ENCODE results near the gene NELL1.
"Not testable (repeated sequence)": the region's sequence is repeated elsewhere in the genome, so short reads cannot be mapped to it uniquely, and the experiment has no call there.

NELL1 gene

DNA sequence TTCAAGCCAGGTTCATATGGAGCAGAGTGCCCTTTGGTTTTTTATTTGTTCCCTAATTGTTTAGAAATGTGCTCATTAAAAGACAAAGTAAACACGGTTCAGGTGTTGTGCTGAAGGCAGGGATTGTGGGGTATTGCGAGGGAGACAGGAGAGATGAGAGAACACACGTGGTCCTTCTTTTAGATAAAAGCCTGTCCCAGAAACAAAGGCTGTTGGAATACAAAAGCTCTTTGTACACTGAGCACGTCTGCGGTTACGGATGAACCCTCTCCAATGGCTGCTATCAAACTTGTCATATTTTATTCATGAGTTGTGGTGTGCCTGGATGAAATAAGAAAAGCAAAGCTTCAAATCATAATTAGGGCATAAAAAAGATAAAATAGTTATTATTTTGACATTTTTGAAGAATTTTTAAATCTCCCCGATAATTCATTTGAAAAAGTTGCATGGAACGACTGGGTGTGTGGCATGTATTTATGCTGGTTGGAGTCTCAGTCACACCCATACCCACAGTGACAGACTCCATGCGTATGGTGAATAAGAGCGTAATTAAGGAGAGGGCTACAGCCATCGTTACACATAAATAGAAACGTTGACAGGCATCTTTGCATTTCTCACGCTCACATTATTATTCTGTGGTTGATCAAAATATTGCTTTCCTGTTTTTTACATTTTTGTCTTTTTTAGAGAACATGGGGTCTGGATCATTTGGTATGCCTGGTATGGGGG lies 92.9 kb downstream of the NELL1 start:
- DNase-seq (ENCODE audit: insufficient read length, low spot score) (no peak), FAIRE-seq (no peak)

DNA sequence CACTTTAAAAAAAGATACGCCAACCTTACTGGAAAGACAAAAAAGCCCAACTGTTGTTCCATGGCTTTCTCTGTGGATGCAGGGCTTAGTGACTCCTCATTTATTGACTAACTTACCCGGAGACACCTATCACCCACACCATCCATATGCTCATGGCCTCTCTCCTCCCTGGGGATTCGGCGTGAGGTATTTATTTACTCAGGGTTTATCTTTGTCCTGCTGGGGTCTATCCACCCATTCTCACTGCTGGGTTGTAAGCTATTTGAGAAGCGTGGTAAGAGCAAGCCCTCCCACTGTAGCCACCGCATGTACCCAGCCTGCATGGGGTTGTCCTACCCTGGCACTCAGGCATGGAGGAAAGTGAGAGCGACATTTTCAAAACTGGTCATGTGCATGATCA lies 93.6 kb downstream of the NELL1 start:
- FAIRE-seq (no peak), DNase-seq (ENCODE audit: insufficient read length, low spot score) (no peak)

DNA sequence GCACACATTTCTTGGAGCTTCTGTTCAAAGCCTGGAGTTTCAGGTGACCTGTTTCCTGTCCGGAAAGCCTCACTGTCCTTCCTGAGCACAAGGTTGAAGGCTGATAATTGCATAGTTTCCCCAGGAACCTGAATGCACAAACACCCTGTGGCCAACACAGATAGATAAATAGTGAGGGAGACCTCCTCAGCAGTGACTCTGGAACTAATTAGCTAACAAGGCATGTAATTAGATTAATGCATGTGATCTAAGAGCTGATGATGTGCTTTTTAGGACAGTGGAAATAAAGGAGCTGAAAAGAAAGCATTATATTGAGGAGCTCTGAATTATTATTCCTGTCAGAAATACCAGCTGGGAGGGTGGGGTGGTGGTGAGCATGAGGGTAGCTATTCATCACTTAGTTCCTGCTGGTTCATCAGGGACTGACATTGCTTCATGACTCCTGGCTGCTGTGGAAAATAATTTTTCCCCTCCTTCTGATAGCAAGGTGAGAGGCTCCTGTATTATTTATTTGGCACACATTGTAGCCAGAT lies 101.1 kb downstream of the NELL1 start:
- DNase-seq (ENCODE audit: insufficient read length, low spot score) (no peak), FAIRE-seq (no peak)

DNA sequence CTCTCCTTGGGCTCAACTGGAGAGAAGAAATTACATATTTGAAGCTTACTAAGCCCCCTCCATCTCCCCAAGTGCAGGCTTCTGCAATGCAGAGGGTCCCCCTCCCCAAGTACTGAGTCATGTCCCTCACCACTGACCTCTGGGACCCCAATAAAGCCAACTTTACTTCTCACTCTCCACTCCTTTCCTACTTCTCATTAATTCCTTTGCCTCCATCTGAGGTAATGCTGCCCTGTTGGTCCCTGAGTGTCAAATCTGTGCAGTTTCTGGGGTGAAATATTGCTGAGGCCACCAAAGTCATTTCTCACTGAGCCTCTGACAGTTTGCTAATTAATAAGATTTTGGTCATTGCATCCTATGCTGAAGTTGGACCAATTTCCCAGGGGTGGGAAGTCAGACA lies 101.6 kb downstream of the NELL1 start:
- no peak for DNase-seq (ENCODE audit: insufficient read length, low spot score)
- no peak for FAIRE-seq

DNA sequence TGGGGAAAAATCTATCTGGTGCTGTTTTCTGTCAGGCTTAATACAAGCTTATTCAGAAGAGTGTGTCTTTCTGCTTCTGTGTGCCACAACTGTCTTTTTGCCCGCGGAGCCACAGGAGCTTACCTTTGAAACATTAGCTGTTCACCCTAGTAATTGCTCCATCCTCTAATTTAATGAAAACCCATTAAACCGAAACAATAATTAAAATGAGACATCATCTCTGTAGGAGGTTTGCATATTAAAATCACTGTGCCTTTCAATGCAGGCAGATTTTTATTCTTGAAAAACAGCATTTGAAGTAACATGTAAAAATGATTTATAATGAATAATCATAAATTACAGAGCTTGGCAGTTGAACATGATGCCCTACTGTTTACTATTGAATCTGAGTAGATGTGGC lies 102.3 kb downstream of the NELL1 start:
- DNase-seq (ENCODE audit: insufficient read length, low spot score) (no peak), FAIRE-seq (no peak)

DNA sequence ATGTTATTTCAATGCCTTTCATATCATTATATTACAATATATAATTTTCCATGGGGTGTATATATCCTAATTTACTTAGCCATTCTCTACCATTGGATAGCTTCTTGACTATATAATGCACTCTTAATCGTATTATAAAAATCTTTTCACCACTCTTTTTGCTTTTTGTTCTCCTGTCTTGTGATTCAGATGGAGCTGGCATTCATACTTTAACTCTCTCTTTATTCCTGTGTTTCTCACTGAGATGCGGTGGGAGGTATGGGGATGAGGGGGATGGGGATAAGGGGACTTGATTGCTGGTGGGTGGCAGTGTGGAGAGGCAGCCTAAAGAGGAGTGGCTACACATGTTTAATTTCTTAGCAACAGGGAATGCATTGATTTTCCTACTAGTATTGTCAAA lies 105.9 kb downstream of the NELL1 start:
- FAIRE-seq (no peak), DNase-seq (ENCODE audit: insufficient read length, low spot score) (no peak)

DNA sequence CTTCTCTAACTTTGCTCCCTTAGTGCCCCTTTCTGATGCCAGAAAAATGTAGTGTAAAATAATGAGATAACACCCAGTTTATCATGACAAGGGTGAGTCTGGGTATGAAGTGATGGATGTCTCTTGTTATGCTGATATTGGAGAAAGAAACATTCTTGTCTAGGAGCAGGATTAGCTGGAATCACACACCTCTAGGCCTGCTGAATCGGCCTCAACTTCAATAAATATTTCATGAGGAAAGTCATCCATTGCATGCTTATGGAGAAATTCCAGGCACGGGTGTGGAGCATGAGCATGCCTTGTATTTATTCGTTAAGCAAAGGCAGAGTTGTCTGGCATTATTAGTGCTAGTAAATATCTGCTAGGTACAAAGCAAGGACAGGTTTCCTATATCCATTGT lies 113.4 kb downstream of the NELL1 start:
- FAIRE-seq (no peak), DNase-seq (ENCODE audit: insufficient read length, low spot score) (no peak)

DNA sequence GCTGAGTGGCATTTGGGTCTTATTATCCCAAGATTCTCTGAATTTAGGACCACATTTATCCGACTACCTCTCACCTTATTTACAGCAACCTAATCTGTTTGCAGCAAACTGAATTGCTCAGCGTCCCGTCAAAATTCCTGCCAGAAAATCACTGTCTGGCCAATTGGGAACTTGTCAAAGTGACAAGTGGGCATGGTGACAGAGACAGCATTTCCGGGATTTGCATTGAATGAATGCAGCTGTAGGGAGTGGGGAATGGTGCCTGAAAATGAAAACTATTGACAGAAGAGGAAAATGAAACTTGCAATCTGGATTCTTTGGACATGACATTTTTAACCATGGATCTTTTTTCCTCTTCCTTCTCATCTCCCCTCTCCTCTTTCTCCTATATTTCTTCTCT lies 113.8 kb downstream of the NELL1 start:
- no peak for FAIRE-seq
- DNase-seq (ENCODE audit: insufficient read length, low spot score): no peak

DNA sequence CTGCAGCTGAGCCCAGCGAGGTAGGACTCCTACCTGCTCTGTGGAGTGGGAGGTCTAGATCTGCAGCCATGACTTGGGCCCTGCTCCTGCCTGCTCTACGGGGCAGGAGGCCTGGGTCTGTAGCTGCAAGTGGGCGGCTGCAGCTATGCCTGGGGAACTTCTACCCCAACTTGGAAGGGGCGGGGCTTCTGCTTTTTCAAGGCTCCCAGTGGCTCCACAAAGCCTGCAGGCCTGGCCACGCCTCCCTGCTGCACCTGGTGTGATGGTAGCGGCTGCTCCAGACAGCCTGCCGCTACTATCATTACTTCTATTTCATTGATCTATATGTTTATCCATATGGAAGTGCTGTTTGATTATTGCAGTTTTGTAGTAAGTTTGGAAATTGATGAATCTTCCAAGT lies 121.2 kb downstream of the NELL1 start:
- DNase-seq (ENCODE audit: insufficient read length, low spot score) (no peak), FAIRE-seq (no peak)

DNA sequence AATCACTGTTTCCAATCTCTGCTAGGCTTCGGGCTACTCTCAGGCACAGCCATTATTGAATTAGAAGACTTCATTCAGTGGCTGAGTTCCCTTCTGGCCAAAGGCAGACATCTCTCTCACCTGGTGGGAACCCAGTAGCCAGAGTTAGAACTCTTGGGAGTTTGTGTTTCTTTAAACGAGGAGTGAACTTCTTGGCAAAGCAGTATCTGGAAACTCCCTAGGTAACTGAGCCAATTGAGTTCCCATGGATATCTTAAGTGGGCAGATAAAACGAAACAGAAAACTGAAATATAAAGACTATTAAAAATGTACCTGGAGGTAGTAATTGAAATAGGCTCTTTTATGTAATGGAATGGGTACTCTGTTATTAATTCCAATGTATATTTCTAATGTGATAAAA lies 125.6 kb downstream of the NELL1 start:
- FAIRE-seq (no peak), DNase-seq (ENCODE audit: insufficient read length, low spot score) (no peak)

DNA sequence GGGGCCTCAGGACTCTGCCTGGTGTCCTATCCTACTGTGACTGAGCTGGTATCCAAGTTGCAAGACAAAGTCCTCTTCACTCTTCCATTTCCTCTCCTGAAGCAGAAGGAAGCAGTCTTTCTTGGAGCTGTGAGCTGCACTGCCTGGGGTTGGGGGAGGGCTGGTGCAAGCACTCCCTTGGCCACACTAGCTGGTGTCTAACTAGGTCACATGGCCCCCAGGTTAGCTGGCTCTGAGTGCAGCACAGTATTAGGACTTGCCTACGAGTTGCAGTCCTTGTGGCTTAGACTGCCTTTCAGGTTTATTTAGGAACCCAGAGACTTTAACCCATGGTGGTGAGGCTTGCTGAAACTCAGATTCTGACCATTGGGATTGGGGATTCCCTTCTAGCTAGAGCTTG lies 138.9 kb downstream of the NELL1 start:
- no peak for FAIRE-seq

DNA sequence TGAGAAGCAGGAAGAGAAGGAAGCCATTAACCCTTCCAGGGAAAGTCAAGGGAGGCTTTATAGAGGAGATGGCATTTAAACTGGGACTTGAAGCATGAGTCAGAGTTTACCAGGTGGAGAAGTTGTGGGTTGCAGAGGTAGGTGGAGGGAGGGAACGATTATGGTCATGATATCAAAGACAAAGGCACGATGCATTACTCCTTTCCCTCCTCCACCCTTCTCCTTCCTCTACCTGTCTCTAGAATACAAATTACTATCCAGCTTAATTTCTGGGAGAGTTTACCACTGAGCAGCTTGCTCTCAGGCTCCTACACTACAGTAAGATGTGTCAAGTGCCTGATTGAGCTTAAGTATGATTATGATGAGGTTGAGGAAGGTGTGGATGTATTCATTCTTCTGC lies 151.7 kb downstream of the NELL1 start:
- FAIRE-seq (no peak), DNase-seq (ENCODE audit: insufficient read length, low spot score) (no peak)

More for the DNA sequence above, 138.9 kb downstream of the NELL1 start:
- no peak for DNase-seq (ENCODE audit: insufficient read length, low spot score)

DNA sequence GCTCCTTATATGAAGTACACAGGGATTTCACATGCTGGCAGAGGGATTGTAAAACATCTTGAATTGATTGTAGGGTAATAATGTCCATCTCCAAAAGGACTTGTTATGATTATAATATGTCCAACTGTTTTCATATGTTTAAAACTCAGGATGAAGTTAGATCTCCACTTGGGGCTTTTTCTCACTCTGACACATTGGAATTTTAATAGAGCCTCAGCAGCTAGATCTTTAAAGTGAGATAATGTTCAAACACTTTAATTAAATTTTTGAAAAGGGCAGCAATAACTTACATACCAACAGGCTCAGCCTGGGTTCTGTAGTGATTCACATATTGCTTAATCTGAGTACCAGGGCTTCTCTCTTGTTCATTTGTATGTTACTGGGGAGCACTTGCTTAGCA lies 152.1 kb downstream of the NELL1 start:
- FAIRE-seq (no peak), DNase-seq (ENCODE audit: insufficient read length, low spot score) (no peak)

DNA sequence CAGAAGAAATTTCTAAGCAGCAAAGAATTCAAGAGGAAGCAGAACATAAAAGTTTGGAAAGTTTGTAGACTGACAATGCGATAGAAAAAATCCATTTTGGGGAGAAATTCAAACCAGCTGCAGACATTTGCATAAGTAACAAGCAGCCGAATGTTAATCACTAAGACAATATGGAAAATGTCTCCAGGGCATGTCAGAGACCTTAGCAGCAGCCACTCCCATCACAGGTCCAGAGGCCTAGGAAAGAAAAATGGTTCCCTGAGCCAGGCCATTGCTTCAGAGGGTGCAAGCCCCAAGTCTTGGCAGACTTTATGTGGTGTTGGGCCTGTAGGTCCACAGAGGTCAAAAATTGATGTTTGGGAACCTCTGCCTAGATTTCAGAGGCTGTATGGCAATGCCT lies 155.4 kb downstream of the NELL1 start:
- FAIRE-seq: no peak
- DNase-seq (ENCODE audit: insufficient read length, low spot score): no peak

DNA sequence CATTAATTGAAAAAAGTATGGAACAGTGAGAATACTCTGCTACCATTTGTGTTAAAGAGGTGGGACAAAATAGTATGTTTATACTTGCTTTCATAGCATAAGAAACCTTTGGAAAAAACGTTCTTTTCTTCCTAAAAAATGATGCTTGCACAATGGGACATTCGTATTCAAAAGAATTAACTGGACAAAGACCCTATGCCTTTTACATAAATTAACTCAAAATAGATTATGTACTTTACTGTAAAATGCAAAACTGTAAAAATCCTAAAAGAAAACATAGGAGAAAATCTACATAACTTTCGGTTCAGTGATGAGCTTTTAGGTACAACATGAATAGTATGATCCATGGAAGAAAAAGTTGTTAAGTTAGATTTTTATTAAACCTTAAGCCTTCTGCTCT lies 166.2 kb downstream of the NELL1 start:
- FAIRE-seq: no peak
- no peak for DNase-seq (ENCODE audit: insufficient read length, low spot score)

DNA sequence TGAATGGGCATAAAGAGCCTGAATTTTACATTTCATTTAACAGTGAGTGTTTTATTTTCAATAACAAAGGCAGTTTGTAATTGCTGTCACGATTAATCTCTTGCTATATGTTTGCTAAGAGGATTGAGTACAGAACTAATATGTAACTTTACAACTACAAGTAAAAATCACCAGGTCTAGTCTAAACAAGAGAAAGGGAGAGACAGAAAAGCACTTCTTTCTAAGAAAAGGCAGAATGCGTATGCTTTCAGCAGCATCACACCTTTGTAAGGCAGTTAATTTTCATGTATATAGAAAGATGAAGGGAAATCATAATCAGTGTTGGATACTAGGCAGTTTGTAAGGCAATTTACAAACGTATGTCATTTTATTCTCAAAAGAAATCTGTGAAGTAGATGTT lies 169.8 kb downstream of the NELL1 start:
- FAIRE-seq: no peak

DNA sequence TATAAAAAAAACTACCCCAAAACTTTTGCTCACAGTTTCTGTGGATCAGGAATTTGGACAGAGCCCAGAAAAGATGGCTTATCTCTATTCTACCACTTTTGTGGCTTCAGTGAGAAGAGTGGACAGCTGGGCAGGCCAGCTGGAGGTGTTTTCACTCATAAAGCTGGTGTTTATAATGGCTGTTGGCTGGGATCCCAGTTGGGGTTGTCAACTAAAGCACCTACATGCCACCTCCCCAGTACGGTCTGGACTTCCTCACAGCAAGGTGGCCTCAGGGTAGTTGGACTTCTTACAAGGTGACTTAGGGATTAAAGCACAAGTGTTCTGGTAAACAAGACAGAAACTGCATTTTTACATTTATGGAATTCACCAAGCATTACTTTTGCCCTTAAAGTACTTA lies 171.0 kb downstream of the NELL1 start:
- DNase-seq (ENCODE audit: insufficient read length, low spot score) (no peak), FAIRE-seq (no peak)

More for the DNA sequence above, 169.8 kb downstream of the NELL1 start:
- no peak for DNase-seq (ENCODE audit: insufficient read length, low spot score)

DNA sequence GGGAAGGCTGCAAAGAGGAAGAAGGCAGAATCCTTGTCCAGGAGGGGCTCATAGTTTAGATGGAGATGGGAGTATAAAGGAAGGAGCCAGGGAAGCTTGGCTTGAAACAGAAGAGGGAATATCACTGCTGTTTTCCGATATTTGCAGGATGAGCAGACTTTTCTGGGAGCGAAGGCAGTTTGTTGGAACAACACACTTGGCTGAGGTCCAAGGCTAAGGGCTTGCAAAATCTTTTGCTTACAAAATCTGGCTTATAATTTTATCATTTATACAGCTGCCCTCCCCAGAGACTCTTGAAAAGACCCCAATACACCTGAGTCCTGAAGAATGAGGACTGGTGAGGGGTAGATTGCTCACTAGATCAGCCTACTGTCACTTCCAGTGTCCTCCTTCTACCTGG lies 174.8 kb downstream of the NELL1 start:
- DNase-seq (ENCODE audit: insufficient read length, low spot score): no peak
- no peak for FAIRE-seq

DNA sequence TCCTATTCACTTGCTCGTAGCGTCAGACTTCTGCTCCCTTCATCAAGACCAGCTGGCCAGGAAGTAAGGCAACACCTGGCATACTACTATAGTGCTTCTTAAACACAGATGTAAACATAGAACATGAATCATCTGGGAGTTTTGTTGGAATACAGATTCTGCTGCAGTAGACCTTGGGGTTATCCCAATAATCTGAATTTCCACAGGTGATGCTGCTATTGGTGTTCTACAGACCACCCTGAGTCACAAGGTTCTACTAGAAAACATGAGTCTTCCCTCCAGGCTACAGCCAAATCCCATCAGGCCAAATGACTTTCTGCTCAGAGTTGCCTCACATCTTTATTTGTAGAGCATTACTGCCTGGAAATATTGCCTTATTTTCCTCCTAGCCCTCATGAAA lies 175.2 kb downstream of the NELL1 start:
- FAIRE-seq: no peak
- DNase-seq (ENCODE audit: insufficient read length, low spot score): no peak

DNA sequence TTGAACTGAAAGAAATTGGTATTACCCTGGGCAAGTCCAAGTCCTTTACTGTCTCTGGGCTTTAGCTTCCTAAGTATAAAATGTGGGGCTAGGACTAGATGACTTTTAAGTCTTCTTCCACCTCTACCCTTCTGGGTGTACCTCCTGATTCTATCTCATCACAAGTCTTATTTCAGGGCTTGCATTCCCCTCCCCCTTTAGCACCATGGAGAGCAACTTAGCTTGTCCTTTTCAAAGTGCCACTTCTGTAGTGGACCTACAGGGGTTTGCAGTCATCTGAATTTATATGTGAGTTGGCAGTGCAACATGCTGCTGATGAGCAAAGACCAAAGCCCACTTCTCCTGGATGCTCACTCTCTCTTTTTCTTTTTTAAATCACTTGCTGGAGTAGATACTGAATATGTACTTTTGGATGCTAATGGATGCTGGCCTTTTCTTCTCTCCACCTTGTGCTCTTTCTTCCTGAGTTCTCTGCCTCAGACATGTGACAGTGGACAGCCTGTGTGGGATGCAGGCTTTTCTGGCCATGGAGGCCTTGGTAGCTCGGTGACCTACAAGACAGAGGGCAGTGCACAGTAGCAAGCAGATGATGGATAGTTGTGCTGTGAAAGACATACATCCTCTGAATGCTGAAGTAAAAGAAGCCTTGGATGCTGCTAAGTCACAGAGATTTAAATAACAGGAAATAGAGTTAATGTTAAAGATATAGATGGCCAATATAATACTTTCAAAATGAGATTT lies 185.0 kb downstream of the NELL1 start:
- DNase-seq (ENCODE audit: insufficient read length, low spot score): no peak
- no peak for FAIRE-seq

DNA sequence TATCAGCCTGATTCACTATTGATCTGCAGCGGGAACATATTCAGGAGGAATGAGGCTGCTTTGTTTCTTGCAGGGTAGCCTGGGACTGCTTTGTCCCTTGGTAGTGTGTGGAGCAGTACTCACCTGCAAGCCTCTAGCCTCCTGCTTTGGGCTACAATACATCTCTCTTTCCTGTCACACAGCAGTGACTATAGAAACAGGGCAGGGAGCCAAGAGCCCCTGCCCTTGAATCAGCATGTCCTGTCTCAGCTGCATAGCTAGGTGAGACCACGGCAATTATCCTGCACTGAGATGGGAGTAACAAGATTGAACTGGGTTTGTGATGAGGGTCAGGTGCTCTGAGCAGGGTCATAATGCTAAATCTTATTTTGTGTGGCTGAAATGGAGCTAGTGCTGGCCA lies 191.9 kb downstream of the NELL1 start:
- FAIRE-seq (no peak), DNase-seq (ENCODE audit: insufficient read length, low spot score) (no peak)

DNA sequence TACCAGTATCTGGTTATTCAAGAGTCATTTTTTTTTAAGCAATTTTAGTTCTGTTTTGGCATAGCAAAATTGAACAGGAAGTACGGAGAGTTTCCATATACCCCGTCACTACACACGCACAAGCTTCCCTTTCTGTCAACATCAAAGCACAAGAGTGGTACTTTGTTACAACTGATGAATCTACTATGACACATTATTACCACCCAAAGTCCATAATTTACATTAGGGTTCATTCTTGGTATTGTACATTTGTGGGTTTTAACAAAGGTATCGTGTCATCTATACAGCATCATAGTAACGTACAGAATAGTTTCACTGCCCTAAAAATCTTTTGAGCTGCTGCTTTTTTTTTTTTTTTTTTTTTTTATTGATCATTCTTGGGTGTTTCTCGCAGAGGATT lies 192.9 kb downstream of the NELL1 start:
- peak; percentile 40 for FAIRE-seq
- DNase-seq (ENCODE audit: insufficient read length, low spot score): not testable (repeated sequence)

All from HTR-8/SVneo (cell line).